ENCODE data around the gene PKP1.

- TF ChIP-seq, protein P1, sequence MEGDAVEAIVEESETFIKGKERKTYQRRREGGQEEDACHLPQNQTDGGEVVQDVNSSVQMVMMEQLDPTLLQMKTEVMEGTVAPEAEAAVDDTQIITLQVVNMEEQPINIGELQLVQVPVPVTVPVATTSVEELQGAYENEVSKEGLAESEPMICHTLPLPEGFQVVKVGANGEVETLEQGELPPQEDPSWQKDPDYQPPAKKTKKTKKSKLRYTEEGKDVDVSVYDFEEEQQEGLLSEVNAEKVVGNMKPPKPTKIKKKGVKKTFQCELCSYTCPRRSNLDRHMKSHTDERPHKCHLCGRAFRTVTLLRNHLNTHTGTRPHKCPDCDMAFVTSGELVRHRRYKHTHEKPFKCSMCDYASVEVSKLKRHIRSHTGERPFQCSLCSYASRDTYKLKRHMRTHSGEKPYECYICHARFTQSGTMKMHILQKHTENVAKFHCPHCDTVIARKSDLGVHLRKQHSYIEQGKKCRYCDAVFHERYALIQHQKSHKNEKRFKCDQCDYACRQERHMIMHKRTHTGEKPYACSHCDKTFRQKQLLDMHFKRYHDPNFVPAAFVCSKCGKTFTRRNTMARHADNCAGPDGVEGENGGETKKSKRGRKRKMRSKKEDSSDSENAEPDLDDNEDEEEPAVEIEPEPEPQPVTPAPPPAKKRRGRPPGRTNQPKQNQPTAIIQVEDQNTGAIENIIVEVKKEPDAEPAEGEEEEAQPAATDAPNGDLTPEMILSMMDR (IDR thresholded peaks at IDR 0.05), result no peak
- no peak for TF ChIP-seq EZH2phosphoT487 (IDR thresholded peaks at IDR 0.05)
- TF ChIP-seq EZH2 (IDR thresholded peaks at IDR 0.05), result no peak
These were observed 61.1 kb downstream of the PKP1 start for GRCh38 chr1:201344206-201345080.
